NCI-H1694 treated with DMSO at 0.1 percent for 48 hours (cell line): ENCODE results near the gene FMN1.
"Not testable (repeated sequence)": the region's sequence is repeated elsewhere in the genome, so short reads cannot be mapped to it uniquely, and the experiment has no call there.

ENCODE experiments used
- DNase-seq: peaks from one replicate; lab custom pipeline; 2025; lab: John Stamatoyannopoulos, UW

FMN1 gene

GRCh38 chr15:32855942-32856341, 338.6 kb downstream of the FMN1 start:
- no peak for DNase-seq

DNA sequence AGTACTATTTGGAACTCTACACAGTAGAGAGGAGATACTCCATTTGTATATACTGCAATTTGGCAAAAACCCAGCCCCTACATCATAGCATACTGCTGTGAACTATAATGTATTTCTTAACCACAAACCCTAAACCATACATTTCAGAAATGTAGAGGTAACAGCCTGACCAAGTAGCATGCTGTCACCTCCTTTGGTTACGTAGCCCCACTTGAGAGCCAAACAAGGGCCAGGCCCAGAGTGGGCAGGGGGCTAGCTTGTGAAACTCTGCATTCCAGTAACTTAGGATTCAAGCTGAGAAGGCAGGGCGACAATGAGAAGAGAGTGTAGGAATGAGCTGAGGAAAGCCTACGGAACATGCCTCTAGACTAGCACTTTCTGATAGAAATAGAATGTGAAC, 340.9 kb downstream of the FMN1 start:
- DNase-seq = no peak

DNA sequence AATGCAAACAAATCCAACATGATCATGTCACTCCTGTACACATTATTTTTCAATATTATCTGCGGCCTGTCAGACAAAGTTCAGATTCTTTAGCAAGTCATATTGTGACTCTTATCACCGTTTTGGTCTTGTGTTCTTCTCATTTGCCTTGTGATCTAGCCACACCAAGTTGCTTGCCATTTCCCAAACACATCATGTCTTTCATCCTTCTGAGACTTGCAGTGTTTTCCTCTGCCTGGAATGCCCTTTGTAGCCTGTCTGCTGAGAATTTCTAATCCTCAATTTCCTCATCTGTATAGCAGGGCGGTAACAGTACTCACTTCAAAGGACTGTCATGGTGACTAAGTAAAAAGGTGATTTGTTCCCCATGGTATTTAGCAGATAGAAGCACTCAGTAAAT, 341.7 kb downstream of the FMN1 start:
- DNase-seq = no peak

GRCh38 chr15:32852017-32852416, 342.5 kb downstream of the FMN1 start:
- DNase-seq = no peak

DNA sequence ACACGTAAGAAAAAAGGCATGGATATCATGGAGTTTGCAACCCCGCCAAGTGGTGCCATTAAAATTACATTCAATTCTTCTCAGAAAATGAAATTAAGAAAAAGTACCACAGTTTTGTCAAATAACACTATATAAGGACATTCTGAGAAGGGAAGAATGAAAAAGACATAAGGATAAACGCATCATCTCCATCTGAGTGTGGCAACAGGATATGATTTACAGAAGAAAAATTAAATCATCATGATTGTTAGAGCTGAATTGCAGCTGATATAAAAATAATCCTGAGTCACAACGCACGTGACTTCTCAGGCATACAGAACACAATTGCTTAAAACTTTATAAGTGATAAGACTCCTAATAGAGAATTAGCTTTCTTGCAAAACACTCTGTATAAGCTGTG, 342.9 kb downstream of the FMN1 start:
- no peak for DNase-seq

DNA sequence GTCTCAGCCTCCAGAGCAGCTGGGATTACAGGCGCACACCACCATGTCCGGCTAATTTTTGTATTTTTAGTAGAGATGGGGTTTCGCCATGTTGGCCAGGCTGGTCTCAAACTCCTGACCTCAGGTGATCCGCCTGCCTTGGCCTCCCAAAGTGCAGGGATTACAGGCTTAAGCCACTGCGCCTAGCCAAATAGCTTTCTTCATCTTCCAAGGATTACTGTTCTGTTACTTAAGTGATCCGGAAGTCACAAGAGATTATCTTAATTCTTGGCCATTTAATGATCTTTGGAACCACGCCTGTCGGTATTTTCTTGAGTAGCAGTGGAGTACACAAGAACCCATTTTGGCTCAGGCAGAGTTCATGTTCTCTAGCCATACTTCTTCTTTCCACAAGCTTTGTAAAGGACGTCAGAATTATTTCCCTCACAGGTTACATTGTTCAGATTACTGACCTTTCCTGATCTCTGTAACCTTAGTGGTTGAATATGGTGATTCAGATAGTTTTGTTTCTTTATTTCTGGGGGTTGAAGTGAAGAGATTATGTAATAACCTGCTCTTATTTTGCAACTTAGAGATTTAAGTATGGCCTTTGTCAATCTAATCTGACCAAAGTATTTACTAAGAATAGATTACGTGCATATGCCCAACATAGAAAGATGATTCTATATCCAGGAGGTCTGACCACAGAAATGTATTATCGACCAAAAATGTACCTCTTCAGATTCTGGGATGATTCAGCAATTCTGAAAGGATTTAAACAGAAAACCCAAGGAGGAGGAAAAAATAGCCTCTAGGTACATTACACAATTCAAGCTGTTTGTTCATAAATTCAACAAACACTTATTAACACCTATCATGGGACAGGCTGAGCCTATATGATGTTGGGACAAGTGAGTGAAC, 344.5 kb downstream of the FMN1 start:
- no peak for DNase-seq

GRCh38 chr15:32846671-32847070, 347.8 kb downstream of the FMN1 start:
- DNase-seq = not testable (repeated sequence)

- no peak for DNase-seq
Measured at GRCh38 chr15:32844118-32844711, 350.3 kb downstream of the FMN1 start.

- no peak for DNase-seq
Measured at GRCh38 chr15:32843219-32843815, 351.2 kb downstream of the FMN1 start.

GRCh38 chr15:32842081-32842480, 352.4 kb downstream of the FMN1 start:
- DNase-seq = no peak

DNA sequence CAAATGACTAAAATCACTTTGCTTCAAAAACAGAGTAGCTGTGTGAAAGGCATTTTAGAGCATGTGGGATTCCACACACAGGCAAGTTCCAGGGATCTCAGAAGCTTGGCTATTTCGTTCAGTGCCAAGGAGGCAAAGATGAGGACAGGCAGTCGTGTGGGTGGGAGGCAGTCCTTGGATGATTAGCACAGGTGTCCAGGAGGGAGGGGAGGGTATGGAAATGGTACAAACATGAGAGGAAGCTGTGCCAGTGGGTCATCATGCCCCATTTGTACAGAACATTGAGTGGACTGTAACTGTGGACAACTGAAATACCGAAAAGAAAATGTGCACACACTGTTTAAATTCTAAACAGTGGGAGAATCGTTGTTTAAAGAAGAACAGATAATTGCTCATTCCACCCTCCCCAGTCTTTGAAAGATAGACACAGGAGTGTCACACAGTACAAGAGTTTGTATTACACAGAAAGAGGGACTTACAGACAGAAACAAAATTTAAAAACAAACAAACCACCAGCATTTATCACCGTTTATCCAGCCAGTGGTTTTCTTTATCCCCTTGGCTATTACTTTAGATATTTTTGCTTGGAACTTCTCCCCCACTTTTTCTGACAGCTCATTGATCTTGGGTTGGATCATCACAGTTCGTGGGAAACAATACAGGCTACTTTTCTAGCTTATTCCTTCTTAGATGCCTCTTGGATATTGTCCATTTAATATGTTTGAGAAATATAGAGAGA, 353.8 kb downstream of the FMN1 start:
- DNase-seq = no peak

- no peak for DNase-seq
Measured at GRCh38 chr15:32838820-32839219, 355.7 kb downstream of the FMN1 start.

GRCh38 chr15:32838338-32838737, 356.2 kb downstream of the FMN1 start:
- no peak for DNase-seq

DNA sequence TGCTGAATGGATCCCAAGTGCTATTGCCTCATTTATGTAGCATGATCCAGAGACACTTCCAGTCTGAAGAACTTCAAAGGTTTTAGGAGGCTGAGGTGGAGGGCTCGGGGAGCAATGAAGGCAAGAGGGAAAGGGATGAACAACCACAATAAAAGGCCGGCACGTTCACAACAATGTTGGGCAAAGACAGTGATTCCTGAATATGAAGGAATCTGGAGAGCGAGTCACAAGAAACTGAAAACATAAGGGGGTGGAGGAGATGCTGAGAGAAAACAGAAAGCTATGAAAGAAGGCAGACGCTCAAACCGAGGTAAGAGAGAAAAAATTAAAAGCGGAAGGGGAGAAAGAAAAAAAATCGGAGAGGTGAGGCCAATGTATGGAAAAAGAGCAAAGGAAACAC, 356.6 kb downstream of the FMN1 start:
- DNase-seq = no peak

GRCh38 chr15:32834156-32834555, 360.4 kb downstream of the FMN1 start:
- no peak for DNase-seq

GRCh38 chr15:32833379-32833821, 361.1 kb downstream of the FMN1 start:
- no peak for DNase-seq

DNA sequence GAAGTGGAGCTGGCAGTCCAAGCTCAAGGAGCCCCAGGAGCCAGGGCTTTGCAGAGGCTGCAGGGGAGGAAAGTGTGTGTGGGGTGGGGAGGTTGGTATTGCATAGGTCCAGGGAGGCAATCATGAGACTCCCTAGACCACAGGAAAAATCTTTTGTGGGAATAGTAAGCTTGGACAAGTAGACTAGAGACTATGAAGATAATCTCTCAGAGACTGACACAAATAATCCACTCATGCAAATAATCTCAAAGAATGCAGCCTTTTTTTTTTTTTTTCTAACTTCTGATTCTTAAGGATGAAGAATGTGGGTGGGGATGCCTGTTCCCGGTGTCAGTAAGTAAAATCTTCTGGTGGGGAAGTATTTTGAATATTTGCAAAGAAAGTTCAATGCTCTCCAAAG, 363.0 kb downstream of the FMN1 start:
- DNase-seq = no peak

- no peak for DNase-seq
Measured at GRCh38 chr15:32830241-32830640, 364.3 kb downstream of the FMN1 start.

DNA sequence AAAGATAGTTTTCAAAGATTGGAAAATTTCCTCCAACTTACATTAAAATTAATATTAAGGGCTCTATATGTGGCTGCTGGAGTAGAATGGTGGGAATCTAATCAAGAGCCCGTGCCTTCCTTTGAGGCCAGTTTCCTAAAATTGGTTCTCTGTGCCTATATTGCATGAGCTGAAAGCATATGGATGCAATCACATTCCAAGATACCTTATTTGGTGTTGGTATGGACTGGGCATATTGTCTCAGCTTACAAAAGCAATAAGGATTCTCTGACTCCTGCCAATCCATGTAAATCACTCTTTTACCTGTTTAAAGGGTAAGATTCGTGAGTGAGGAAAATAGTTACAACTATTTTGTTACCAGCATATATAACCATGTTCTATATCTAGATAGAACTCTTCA, 365.1 kb downstream of the FMN1 start:
- no peak for DNase-seq

GRCh38 chr15:32828507-32829186, 365.9 kb downstream of the FMN1 start:
- no peak for DNase-seq

DNA sequence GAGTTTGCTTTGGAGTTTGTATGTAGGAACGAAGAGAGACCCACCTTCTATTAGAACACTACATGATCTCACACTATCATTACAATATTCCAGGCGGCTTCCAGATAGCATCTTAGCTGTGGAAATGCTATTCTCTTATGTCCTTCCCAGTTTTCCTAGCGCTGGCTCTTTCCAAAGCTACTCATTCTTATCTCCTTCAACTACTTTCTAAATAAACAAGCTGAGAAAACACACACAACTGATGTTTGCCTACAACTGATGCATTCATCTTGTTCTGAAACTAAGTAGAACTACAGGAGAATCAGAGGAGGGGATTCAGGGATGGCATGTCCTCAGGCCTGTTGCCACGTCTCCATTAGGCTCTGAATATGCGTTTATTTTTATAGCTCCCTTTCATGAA, 367.8 kb downstream of the FMN1 start:
- no peak for DNase-seq

GRCh38 chr15:32825219-32825618, 369.3 kb downstream of the FMN1 start:
- DNase-seq = no peak
